ENCODE measurements around the gene ZRANB2.

- no peak for TF ChIP-seq CTCF (IDR thresholded peaks at IDR 0.05)
- TF ChIP-seq POLR2A (IDR thresholded peaks at IDR 0.05), result no peak
- TF ChIP-seq POLR2AphosphoS5 (IDR thresholded peaks at IDR 0.05), result no peak
- no peak for TF ChIP-seq EP300 (IDR thresholded peaks at IDR 0.05)
Observed at GRCh38 chr1:71039661-71040262, 41.1 kb downstream of the ZRANB2 start.
